ENCODE data around the gene FCF1.

Gene FCF1

GRCh38 chr14:74712499-74713394, at the start of gene FCF1, which contains the start of gene AREL1:
Gene FCF1, plus strand, starts transcription at chr14:74713144. Its CDS starts 54 bp downstream, at chr14:74713198.
Gene AREL1, minus strand, starts transcription at chr14:74713080. Its CDS starts 27,465 bp downstream, at chr14:74685615.
- no peak for DNase-seq

GRCh38 chr14:74663884-74664283, 49.1 kb upstream of the FCF1 start:
- DNase-seq, result no peak

GRCh38 chr14:74664717-74665116, 48.2 kb upstream of the FCF1 start:
- DNase-seq, result no peak

GRCh38 chr14:74667758-74668157, 45.2 kb upstream of the FCF1 start:
- DNase-seq, result no peak

- no peak for DNase-seq
Observed at GRCh38 chr14:74669256-74669655, 43.7 kb upstream of the FCF1 start.

GRCh38 chr14:74669846-74670245, 43.1 kb upstream of the FCF1 start:
- DNase-seq, result no peak

- no peak for DNase-seq
Observed at GRCh38 chr14:74670726-74671411, 42.1 kb upstream of the FCF1 start.

- DNase-seq, result no peak
Observed at GRCh38 chr14:74671789-74672188, 41.2 kb upstream of the FCF1 start.

GRCh38 chr14:74673768-74674167, 39.2 kb upstream of the FCF1 start:
- no peak for DNase-seq

- no peak for DNase-seq
Observed at GRCh38 chr14:74675219-74675618, 37.7 kb upstream of the FCF1 start.

- DNase-seq, result no peak
Observed at GRCh38 chr14:74682169-74682952, 30.6 kb upstream of the FCF1 start.

- DNase-seq, result no peak
Observed at GRCh38 chr14:74683406-74683805, 29.5 kb upstream of the FCF1 start.

- no peak for DNase-seq
Observed at GRCh38 chr14:74684434-74684833, 28.5 kb upstream of the FCF1 start.

GRCh38 chr14:74685056-74685455, 27.9 kb upstream of the FCF1 start:
- no peak for DNase-seq

- DNase-seq, result no peak
Observed at GRCh38 chr14:74685921-74686678, 26.8 kb upstream of the FCF1 start.

GRCh38 chr14:74691456-74691855, 21.5 kb upstream of the FCF1 start:
- no peak for DNase-seq

- DNase-seq, result no peak
Observed at GRCh38 chr14:74693191-74693590, 19.8 kb upstream of the FCF1 start.

GRCh38 chr14:74695406-74695805, 17.5 kb upstream of the FCF1 start:
- no peak for DNase-seq

GRCh38 chr14:74697011-74697410, 15.9 kb upstream of the FCF1 start:
- DNase-seq, result no peak

GRCh38 chr14:74697543-74697942, 15.4 kb upstream of the FCF1 start:
- no peak for DNase-seq

- DNase-seq, result no peak
Observed at GRCh38 chr14:74697976-74698375, 15.0 kb upstream of the FCF1 start.

- DNase-seq, result no peak
Observed at GRCh38 chr14:74698465-74698864, 14.5 kb upstream of the FCF1 start.

- DNase-seq, result no peak
Observed at GRCh38 chr14:74702293-74702692, 10.7 kb upstream of the FCF1 start.
